Left ventricle myocardium inferior (tissue), 1 donor: ENCODE results near the gene CRISPLD2. TPM values are rescaled to one million over a fixed set of nuclear protein-coding genes. Genes with fewer than 3 reads are reported as not detected.
"Not testable (repeated sequence)": the region's sequence is repeated elsewhere in the genome, so short reads cannot be mapped to it uniquely, and the experiment has no call there.

ENCODE experiments used
- DNase-seq: peaks from one replicate; pipeline ENCODE4 v3.0.0-alpha.2; 2020
- H3K27ac ChIP-seq: fragments of 200-600 bp; replicated peaks from 2 replicates; pipeline ENCODE4 v1.8.0; 2021
- H3K27me3 ChIP-seq: fragments of 200-600 bp; 2 replicates; pipeline ENCODE4 v1.8.0; 2021; ENCODE audit warnings: low read depth
- H3K36me3 ChIP-seq: fragments of 200-600 bp; 2 replicates; pipeline ENCODE4 v1.8.0; 2021
- H3K4me1 ChIP-seq: fragments of 200-600 bp; 2 replicates; pipeline ENCODE4 v1.8.0; 2021
- H3K4me3 ChIP-seq: fragments of 200-600 bp; 2 replicates; pipeline ENCODE4 v1.8.0; 2021; ENCODE audit warnings: mild to moderate bottlenecking, moderate library complexity
- H3K9me3 ChIP-seq: fragments of 200-600 bp; replicated peaks from 2 replicates; pipeline ENCODE4 v1.8.0; 2021
- CTCF ChIP-seq: fragments of 200-600 bp; IDR thresholded peaks from 2 replicates; pipeline ENCODE4 v1.8.0; 2021; ENCODE audit warnings: antibody characterized with exemption, mild to moderate bottlenecking, borderline replicate concordance
- intact Hi-C: fragments of 100-400 bp; cut with micrococcal nuclease; formaldehyde crosslinking; loops from one replicate; pipeline ENCODE4 v1.11.0; 2022
- total RNA-seq: library from RNA; stranded (reverse); fragmentation: NEBNext Ultra II Directional; extraction: Animal tissue kit (Norgen Biotek cat#: 25700); gene quantifications from one replicate; pipeline ENCODE4 v1.2.1, GENCODE V29; 2021
- donor health status: DM: no; HTN: yes; CAD: no; lungs with severe emphysema.

The CRISPLD2 gene
- total RNA-seq, 1 donor from 2014 or later = 12.8 TPM

DNA sequence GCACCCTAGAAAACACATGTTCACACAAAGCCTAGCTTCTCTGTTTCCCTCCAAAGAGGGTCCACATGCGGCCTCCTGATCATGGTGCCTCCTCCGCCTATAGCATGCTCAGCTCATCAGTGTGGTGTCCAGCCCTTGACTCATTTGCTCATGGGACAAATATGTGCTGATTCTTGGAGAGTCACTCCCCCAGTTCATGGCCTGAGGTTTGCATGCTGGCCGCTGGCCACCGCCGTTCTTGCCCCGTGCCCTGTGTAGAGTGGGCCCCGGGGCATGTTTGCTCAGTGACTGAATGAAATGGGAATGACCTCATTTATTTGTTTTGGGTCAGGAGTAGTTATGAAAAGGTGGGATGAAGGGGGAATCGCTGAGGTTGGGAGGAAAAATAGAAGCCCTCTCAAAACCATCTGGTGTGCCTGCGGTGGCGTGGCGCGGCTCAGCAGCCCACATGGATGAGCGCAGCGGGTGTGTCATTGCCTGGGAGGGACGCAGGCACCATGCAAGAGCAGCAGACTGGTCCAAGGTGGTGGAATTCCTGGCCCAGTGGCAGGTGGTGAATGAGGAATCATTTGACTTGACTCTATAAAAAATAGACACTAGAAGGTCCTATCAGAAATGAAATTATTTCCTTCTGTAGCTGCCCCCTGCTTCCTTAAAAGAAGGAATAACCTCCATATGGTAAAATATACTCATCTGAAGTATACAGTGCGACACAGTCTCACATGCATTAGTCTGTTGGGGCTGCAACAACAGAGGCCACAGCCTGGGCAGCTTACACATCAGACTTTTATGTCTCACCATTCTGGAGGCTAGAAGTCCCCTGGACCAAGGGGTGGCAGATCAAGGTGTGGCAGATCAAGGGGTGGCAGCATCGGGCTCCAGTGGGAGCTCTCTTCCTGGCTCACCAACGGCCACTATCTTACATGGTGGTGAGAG, 31.7 kb downstream of the CRISPLD2 start:
- intact Hi-C loops = no loop called here
- TF ChIP-seq CTCF = no peak
- H3K4me1 ChIP-seq = no peaks in the 10 kb centered on the region
- H3K36me3 ChIP-seq = peaks cover 58% of the 10 kb centered on the region
- no peaks in the 10 kb centered on the region for H3K9me3 ChIP-seq
- DNase-seq = no peak
- no peak overlapping the region for H3K4me3 ChIP-seq
- peaks cover 22% of the 10 kb centered on the region for H3K27me3 ChIP-seq
- H3K27ac ChIP-seq = no peak overlapping the region

- H3K4me1 ChIP-seq = no peaks in the 10 kb centered on the region
- intact Hi-C loops = no loop called here
- peaks cover 12% of the 10 kb centered on the region for H3K27me3 ChIP-seq
- peaks cover 70% of the 10 kb centered on the region for H3K36me3 ChIP-seq
- no peak overlapping the region for H3K4me3 ChIP-seq
- peaks cover 3% of the 10 kb centered on the region for H3K9me3 ChIP-seq
- TF ChIP-seq CTCF = no peak
- no peak overlapping the region for H3K27ac ChIP-seq
- no peak for DNase-seq
Measured at GRCh38 chr16:84853534-84853933, 33.7 kb downstream of the CRISPLD2 start.

DNA sequence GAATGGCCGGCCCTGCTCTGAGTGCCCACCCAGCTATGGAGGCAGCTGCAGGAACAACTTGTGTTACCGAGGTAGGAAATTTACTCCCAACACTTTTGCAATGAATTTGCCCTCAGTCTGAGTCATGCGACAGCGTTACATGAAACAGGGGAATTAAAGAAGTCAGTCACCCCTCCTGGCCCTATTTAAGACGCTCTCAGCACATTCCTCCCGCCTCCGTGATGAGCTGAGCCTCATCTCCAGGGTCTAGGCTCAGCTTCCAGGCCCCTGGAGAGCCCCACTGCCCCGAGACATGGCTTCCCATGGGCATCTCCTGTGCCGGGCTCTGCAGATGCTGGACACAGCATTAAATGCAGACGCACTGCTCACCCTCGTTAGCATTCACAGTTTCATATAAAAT, 35.0 kb downstream of the CRISPLD2 start:
- intact Hi-C loops = no loop called here
- H3K36me3 ChIP-seq = peaks cover 80% of the 10 kb centered on the region
- H3K4me1 ChIP-seq = no peaks in the 10 kb centered on the region
- peaks cover 12% of the 10 kb centered on the region for H3K27me3 ChIP-seq
- DNase-seq = no peak
- H3K4me3 ChIP-seq = no peak overlapping the region
- peaks cover 16% of the 10 kb centered on the region for H3K9me3 ChIP-seq
- no peak for TF ChIP-seq CTCF
- no peak overlapping the region for H3K27ac ChIP-seq

GRCh38 chr16:84855435-84856202, 35.8 kb downstream of the CRISPLD2 start:
- Histone ChIP-seq H3K36me3 (peaks cover 80% of the 10 kb centered on the region), H3K9me3 (peaks cover 24% of the 10 kb centered on the region)
- H3K27ac ChIP-seq, H3K4me3 ChIP-seq, intact Hi-C loops, DNase-seq, H3K27me3 ChIP-seq, H3K4me1 ChIP-seq: not testable (repeated sequence)

GRCh38 chr16:84856203-84856581, 36.4 kb downstream of the CRISPLD2 start:
- H3K4me3 ChIP-seq, DNase-seq, H3K27ac ChIP-seq, H3K27me3 ChIP-seq, H3K4me1 ChIP-seq, intact Hi-C loops: not testable (repeated sequence)
- H3K36me3 ChIP-seq = peaks cover 80% of the 10 kb centered on the region
- H3K9me3 ChIP-seq = peaks cover 26% of the 10 kb centered on the region

- H3K4me3 ChIP-seq, DNase-seq, intact Hi-C loops, H3K27ac ChIP-seq, H3K27me3 ChIP-seq, H3K4me1 ChIP-seq: not testable (repeated sequence)
- Histone ChIP-seq H3K9me3 (peaks cover 26% of the 10 kb centered on the region), H3K36me3 (peaks cover 79% of the 10 kb centered on the region)
Measured at GRCh38 chr16:84856811-84857210, 37.0 kb downstream of the CRISPLD2 start.

DNA sequence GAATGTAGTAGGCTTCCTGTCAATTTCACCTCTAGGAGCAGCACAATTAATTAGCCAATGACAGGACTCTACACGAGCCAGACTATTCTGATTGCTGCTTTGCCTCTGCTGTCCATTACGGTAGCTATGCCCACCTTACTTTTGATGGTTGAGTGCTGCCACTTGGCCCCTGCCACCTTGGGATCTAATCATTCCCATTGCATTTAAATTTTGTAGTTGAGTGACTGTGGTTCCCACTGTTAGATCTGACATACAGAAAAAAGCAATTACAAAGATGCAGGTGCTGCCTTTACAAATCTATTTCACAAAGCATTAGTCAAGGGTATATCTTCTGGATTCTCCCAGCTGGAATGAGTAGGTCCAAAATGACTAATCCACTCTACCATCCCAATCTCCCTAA, 39.9 kb downstream of the CRISPLD2 start:
- H3K9me3 ChIP-seq = peaks cover 26% of the 10 kb centered on the region
- DNase-seq = no peak
- TF ChIP-seq CTCF = no peak
- no peak overlapping the region for H3K27ac ChIP-seq
- peaks cover 8% of the 10 kb centered on the region for H3K27me3 ChIP-seq
- intact Hi-C loops = no loop called here
- H3K4me3 ChIP-seq = no peak overlapping the region
- no peaks in the 10 kb centered on the region for H3K4me1 ChIP-seq
- H3K36me3 ChIP-seq = peaks cover 83% of the 10 kb centered on the region
